Iris pigment epithelial cell (primary cell): ENCODE measurements around the gene LGALS13.

Source experiments
- DNase-seq: peaks from one replicate; pipeline ENCODE4 v3.0.0-alpha.2; 2011; ENCODE audit warnings: low read depth

Gene LGALS13, protein sequence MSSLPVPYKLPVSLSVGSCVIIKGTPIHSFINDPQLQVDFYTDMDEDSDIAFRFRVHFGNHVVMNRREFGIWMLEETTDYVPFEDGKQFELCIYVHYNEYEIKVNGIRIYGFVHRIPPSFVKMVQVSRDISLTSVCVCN

DNA sequence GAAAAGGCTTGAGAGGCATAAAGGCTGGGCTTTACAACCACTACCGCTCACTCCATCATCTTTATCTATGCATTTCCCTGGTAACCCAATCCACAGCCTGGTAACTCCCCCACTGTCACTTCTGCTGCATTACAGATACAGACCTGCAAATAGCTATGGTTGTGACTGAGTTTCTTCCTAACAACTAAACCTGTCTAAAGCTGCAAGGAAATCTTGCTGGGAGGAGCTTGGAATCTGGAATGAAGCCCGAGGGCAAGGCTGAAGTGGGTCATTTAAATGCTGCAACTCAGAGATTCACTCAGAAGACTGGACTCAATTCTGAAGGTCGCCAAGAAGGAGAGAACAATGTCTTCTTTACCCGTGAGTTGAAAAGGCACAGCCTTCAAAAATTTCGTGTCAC is at the start of gene LGALS13:
Gene LGALS13, plus strand, starts transcription at position 301 of the 400 bp plus-strand sequence. Its CDS starts 45 bp downstream, at position 346.
- DNase-seq: no peak

DNA sequence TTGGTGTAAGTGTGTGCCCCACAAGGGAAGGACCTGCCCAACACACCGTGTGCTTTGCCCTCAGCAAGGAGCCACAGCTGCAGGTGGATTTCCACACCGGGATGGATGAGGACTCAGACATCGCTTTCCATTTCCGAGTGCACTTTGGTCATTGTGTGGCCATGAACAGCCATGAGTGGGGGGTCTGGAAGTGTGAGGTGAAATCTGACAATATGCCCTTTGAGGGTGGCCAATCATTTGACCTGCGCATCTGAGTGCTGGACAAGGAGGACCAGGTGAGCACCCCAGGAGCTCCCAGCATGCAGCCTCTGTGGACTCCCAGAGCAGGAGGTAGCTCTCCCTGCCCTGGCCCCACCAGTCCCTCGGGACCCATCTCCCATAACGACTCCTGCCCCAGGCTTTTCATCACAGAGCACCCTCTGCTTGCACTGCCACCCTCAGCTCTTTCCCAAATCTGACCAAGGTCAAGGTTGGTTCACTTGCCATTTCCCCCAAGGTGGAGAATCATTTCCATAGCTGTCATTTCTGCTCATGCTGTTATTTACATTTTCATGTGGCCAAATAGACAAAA is 49.2 kb upstream of the LGALS13 start:
- no peak for DNase-seq

DNA sequence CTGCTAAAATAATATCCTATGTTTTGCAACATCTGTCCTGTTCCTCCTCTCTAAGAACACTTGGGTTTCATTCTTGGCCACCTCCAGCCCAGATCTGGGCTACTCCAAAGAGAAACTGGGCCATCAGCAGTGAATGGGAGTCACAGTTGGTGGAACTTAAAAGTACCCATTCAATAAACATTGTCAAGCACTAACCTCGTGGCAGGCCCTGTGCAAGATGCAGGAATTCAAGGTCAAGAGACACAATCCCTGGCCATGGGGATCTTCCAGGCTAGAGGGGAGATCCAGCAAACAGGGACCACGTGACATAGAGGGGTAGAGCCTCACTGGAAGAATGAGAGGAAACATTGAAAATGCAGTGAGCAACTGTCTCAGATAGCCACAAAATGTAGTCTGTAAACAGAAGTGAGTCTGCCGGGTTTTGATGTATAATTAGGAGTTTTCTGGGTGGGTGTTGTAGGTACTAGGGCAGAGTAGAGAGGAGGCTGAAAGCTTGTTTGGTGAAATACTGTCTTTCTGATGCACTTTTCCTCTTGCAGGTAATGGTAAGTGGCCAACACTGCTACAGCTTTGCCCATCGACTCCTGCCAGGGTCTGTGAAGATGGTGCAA is 47.5 kb upstream of the LGALS13 start:
- no peak for DNase-seq

DNA sequence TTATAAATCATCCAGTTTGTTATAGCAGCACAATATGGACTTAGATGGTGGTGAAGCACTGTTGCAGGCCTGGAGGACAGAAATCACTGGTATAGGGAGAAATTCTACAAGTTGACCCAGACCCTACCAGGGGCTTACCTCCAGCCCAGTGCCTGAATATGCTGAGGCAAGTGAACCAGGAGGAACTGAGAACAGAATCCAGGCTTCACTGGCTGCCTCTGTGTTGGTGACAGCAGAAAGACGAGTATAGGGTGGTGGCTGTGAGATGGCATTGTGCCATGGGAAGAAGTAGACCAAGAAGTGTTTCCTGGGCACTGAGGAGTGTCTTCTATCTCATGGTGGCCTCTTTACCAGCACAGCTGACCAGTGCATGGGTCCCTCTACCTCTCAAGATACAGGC is 46.4 kb upstream of the LGALS13 start:
- DNase-seq: no peak

DNA sequence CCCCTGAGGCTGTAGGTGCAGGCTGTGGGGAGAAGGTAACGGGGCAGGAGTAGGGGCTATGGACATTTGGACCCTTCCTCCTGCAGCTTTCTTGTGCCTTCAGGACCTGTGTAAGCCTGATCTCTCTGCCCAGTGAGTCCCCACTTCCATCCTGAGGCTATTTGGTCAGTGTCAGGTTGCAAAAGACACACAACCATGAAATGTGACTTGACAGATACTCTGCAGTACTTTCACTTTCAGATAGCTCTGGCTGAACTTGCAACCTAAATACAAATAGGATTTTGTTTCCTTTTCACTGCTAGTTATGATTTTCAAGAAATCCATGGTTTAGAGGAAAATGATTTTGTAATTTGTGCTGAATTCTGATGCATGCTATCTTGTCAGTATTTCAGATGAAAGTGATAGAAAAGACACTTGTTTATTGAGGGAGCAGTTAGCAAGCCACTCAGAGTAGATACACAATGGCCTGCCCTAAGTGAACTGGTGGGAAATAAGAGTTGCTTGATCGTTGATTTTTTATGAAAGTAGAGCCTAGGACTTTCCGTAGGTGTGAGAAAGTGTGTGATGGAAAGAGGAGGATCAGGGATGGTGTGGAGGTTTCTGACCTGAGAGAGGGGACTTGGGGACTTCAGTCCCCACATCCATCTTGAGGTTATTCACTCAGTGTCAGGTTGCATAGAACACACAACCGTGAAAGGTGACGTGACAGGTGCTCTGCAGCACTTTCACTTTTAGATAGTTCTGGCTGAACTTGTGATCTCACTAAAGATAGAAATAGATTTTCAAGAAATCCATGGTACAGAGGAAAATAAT is 44.3 kb upstream of the LGALS13 start:
- peak; percentile 66 for DNase-seq

DNA sequence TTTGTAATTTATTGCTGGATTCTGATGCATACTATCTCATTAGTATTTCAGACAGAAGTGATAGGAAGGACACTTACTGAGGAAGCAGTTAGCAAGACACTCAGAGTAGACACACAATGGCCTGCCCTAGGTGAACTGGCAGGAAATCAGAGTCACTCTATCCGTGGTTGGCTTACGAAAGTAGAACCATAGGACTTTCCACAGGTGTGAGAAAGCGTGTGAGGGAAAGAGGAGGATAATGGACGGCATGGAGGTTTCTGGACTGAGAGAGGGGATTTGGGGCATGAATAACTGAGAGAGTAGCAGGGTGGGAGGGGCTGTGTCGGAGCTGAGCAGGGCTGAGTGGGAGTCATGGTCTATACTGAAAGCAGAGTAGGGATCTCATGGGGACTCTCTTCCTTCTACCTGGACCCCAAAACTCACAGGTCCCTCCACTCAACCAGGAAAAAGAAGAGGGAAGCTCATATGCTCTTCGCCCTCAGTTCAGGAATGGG is 43.7 kb upstream of the LGALS13 start:
- no peak for DNase-seq

DNA sequence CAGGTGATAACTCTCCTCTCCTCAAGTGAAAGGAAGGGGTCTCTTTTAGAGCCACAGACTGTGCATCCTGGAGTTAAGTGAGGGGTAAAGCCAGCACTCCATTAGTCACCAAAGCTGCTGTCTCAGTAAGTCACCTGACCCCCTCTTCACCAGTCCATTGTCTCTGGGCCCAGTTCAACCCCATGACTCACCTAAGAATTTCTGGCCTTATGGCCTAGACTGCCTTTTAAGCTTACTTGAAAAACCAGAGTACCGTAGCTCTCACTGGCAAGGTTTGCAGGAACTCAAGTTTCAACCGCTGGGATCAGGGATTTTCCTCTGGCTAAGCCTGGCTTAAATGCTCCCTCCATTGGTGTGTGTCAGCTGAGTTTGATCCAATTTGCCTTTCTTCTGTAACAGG is 38.9 kb upstream of the LGALS13 start:
- peak; percentile 50 for DNase-seq

DNA sequence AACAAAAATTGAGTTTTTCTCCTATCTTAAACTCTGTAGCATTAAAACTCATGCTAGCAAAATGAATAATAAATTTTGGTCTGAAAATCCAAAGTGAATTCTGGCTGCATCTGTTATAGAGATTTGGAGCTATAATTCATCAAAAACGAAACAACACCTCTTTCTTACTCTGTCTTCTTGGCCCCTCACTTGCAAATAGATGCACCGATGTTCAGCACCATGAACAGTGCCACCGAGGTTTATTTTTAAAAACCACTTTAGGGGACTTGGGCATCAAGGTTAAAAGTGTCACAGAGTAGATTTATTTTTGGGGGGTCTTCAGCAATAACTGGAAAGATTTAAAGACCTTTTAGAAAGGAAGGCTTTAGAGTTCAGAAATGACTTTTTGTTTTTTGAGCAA is 36.3 kb upstream of the LGALS13 start:
- no peak for DNase-seq

DNA sequence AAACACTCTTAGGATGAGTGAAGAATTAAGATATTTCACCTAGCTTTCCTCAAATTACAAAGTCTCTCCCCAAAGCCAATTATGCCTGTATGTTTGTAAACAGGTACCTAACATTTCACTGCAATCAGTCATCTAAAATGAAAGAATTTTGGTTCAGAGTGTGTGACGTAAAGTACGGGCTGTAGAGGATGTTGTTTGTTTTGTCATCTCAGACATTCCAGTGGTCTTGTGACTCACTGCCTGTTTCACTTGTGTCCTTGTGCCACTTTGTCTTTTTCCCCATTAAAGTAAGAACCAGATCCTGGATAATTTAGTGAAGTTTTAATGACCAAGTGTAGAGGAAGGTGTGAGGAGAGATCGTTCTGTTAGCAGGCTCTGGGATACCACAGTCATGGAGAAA is 33.7 kb upstream of the LGALS13 start:
- DNase-seq: peak; percentile 20

DNA sequence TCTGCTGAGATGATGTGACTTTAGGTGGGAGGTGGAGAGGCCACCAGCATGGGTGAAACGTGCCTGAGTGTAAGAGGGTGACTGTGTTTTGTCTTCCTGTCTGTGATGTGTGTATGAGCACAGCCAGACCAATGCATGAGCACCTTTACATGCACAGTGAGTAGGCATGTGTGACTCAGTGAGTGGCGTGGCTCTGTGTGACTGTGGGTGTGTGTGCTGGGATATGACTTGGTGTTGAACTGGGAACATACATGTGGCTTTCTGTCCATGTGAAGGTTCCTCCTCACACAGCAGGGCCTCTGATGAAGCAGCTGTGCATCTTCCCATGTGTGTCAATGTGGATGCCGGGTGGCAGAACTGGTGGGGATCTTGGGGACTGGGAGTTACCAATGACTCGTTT is 19.9 kb upstream of the LGALS13 start:
- no peak for DNase-seq

DNA sequence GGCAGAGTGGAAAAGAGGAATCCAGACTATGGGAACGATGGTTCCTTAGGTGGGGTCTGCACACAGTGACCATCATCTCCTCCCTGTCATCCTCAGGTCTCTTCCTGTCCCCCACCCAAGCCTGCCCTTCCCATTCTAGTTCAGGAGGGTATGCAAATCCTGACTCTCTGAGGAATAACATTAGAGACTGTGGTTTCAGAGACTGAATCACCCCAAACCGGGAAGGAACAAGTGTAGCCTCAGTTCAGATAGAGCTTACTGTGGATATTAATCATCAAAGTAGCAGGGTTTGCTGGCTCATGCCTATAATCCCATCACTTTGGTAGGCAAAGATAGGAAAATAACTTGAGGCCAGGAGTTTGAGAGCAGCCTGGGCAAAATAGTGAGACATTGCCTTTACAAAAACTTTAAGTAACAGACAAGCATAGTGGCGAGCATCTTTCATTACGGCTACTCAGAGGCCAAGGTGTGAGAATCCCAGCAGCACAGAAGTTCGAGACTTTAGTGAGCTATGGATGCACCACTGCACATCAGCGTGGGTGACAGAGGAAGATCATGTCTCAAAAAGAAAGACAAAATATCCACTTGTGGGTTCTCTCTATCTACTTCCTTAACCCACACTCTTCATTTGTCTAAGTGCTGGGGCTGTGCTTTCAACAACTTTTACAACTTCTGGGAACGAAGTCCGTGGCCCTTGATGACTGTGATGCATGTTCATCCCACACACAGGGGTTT is 19.3 kb upstream of the LGALS13 start:
- no peak for DNase-seq

DNA sequence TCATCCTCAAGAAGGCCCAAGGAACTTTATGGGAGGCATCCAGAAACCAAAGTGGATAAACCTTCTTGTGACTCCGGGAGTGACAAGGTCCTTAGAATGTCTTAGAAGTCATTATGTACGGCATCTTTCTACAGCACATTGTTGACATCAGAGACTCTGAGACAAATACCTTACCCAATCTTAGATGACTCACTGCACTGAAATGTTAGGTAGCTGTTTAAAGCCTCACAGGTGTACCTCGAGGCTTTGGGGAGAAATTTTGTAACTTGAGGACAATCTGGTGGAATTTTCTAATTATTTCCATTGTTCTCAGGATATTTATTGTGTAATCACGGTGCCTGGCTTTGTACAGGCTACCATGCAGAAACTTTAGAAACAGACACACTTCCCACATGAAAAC is 14.8 kb upstream of the LGALS13 start:
- no peak for DNase-seq

DNA sequence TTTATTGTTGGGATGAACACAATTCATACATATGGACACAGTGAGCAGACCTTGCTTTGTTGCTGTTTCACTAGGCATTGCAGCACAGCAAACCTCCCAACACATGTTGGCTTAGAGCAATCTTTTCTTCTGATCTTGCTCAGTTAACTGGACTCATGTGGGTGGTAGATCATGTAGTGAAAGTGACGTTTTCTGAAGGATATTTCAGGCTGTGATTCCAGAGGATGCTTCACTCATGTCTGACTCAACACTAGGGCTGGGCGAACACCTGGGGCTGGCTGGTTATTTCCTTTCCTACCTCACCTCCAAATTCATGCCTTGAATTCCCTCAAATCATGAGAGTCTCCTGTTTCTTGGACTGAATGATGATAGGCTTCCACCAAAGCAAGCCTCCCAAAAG is 14.3 kb upstream of the LGALS13 start:
- DNase-seq: no peak

DNA sequence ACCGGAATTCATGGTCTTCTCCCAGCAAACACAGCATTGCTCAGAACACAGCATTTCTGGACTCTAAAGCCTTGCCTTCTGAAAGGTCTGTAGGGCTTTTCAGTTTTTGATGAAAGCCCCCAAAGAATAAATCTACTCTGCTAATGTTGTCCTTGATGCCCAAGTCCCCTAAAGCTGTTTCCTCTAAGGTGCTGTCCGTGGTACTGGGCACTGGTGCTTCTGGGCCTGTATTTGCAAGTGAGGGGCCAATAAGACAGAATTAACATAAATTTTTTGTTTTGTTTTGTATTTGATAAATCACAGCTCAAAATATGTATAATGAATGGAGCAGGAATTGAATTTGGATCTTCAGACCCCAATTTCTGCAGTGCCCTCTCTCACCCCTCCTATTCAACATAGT is 12.1 kb upstream of the LGALS13 start:
- peak; percentile 8 for DNase-seq

DNA sequence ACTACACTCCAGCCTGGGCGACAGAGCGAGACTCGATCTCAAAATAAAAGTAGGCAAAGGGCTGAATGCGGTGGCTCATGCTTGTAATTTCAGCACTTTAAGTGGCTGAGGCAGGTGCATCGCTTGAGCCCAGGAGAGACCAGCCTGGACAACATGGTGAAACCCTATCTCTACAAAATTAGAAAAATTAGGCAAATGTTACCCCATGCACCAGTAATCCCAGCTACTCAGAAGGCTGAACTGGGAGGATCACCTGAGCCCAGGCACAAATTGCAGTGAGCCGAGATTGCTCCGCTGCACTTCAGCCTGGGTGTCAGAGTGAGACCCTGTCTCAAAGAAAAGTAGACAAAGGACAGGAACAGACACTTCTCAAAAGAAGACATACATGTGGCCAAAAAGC is 9.9 kb upstream of the LGALS13 start:
- no peak for DNase-seq

DNA sequence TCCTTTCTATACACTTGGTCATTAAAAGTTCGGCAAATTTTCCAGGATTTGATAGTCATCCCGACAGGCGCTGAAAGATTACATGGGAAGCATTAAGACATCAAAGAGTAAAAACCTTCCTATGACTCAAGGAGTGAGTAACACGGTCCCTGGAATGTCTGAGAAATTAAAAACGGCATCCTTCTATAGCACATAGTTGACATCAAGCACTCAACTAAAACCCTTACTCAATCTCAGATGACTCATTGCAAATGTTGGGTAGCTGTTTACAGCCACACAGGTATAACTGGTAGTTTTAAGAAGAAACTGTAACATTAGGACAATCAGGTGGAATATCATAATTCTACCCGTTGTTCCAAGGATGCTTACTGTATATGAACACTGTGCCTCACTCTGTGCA is 6.4 kb upstream of the LGALS13 start:
- no peak for DNase-seq

DNA sequence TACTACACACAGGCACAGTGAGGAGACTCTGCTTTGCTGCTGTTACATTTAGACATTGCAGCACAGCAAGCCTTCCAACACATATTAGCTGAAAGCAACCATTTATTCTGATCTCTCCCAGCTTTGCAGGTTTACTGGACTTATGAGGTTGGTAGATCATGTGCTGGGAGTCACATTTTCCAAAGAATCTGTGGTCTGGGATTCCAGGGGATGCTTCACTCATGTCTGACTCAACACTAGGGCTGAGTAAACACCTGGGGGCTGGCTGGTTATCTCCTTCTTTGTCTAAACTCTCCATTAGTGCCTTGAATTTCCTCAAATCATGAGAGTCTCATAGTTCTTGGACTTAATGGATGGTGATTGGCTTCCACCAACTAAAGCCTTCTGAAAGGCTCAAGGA is 5.4 kb upstream of the LGALS13 start:
- DNase-seq: no peak

DNA sequence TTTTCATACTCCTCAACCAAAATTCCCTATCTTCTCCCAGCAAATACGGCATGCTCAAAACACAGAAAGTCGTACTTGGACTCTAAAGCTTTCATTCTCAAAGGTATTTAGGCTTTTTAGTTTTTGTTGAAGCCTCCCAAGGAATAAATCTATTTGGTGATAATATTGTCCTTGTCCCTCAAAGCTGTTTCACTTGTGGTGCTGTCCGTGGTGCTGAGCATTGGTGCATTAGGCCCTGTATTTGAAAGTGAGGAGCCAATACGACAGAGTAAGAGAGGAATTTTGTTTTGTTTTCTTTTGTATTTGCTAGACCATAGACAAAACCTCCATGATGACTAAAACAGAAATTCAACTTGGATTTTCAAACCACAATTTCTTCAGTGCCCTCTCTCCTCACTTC is 3.2 kb upstream of the LGALS13 start:
- peak; percentile 30 for DNase-seq

DNA sequence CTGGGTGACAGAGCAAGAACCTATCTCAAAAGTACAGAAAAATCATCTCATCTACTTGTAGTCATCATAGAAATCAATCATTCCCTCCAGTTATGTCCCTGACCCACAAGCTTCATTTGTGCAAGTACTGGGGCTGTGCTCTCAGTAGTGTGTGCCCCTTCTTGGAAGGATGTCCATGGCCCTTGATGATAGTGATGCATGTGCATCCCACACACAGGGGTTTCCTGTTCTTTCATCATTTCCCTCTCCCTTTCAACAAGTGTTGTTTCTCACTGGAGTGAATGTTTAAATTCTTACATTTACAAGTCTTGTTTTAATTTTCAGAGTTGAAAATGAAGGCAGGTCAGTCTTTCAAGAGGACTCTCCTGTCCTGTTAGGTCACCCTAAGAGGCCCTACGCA is 1.5 kb downstream of the LGALS13 start:
- no peak for DNase-seq

DNA sequence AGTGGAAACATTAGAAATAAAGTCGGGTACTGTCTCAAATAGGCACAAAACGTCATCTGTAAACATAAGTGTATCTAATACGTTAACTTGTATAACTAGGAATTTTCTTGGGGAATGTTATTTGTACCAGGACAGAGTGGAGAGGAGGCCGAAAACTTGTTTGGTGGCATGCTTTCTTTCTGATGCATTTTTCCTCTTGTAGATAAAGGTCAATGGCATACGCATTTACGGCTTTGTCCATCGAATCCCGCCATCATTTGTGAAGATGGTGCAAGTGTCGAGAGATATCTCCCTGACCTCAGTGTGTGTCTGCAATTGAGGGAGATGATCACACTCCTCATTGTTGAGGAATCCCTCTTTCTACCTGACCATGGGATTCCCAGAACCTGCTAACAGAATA is 4.7 kb downstream of the LGALS13 start:
- no peak for DNase-seq

DNA sequence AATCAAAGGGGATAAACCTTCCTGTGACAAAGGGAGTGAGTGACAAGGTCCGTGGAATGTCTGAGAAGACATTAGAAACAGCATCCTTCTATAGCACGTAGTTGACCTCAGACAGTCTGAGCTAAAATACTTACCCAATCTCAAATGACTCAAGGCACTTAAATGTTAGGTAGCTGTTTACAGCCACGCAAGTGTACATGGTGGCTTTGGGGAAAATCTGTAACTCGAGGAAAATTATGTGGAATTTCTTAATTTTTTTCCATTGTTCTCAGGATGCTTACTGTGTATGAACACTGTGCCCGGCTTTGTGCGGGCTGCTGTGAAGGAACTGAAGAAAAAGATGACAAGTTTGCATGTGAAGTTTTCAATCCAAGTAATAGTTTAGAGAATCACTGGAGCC is 5.2 kb downstream of the LGALS13 start:
- DNase-seq: no peak

DNA sequence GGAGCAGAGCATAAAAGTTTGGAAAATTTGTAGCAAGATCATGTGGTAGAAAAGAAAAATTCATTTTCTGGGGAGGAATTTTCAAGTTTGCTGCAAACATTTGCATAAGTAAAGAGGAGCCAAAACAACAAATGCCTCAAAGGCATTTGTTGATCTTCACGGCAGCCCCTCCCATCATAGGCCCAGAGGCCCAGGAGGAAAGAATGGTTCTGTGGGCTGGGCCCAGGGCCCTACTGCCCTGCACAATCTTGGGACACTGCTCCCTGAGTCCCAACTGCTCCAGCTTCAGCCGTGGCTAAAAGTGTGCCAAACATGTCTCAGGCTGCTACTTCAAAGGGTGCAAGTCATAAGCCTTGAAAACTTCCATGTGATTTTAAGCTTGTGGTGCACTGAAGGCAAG is 11.3 kb downstream of the LGALS13 start:
- DNase-seq: no peak
